HL-60 (cell line): Measurements from ENCODE around the gene CES4A.

ENCODE experiments used
- DNase-seq, 2 experiments: peaks; one replicate each; pipeline ENCODE4 v3.0.0-alpha.2; 2010 to 2020; ENCODE audit warnings: low read depth in 1 of 2, low spot score in 1 of 2
- H3K27ac ChIP-seq: fragments of 250-450 bp; sonication (Bioruptor Pico); replicated peaks from 2 replicates; pipeline ENCODE4 v1.5.1; 2020; ENCODE audit warnings: mild to moderate bottlenecking, moderate library complexity
- H3K27me3 ChIP-seq: fragments of 250-450 bp; sonication (Bioruptor Pico); 2 replicates; pipeline ENCODE4 v1.5.1; 2021; ENCODE audit warnings: mild to moderate bottlenecking, moderate library complexity; ENCODE audit not compliant: insufficient read depth, poor library complexity, severe bottlenecking
- H3K4me3 ChIP-seq: replicated peaks from 2 replicates; pipeline ENCODE4 v1.5.1; 2011; ENCODE audit warnings: mild to moderate bottlenecking, control low read depth, low read length; ENCODE audit not compliant: insufficient read depth
- GABPA ChIP-seq: IDR thresholded peaks from 2 replicates; pipeline ENCODE4 v1.6.1; 2012; ENCODE audit warnings: low read depth
- POLR2AphosphoS5 ChIP-seq: IDR thresholded peaks from 2 replicates; pipeline ENCODE4 v1.6.1; 2012; ENCODE audit warnings: low read depth
- SPI1 ChIP-seq: IDR thresholded peaks from 2 replicates; pipeline ENCODE4 v1.6.1; 2012; ENCODE audit warnings: low read depth, mild to moderate bottlenecking, borderline replicate concordance
- TF ChIP-seq, protein P1 (sequence below): IDR thresholded peaks from one replicate; pipeline ENCODE4 v1.5.1; 2011; ENCODE audit warnings: low read length, control low read depth, inconsistent platforms; ENCODE audit not compliant: insufficient read depth
- TF ChIP-seq, protein P2 (sequence below): IDR thresholded peaks from 2 replicates; pipeline ENCODE4 v1.6.1; 2012; ENCODE audit warnings: low read depth; ENCODE audit not compliant: insufficient replicate concordance

The CES4A gene

GRCh38 chr16:67021321-67021720 is 32.9 kb downstream of the CES4A start:
- DNase-seq = no peak
- H3K27me3 ChIP-seq = no peaks in the 10 kb centered on the region
- TF ChIP-seq, protein P1, sequence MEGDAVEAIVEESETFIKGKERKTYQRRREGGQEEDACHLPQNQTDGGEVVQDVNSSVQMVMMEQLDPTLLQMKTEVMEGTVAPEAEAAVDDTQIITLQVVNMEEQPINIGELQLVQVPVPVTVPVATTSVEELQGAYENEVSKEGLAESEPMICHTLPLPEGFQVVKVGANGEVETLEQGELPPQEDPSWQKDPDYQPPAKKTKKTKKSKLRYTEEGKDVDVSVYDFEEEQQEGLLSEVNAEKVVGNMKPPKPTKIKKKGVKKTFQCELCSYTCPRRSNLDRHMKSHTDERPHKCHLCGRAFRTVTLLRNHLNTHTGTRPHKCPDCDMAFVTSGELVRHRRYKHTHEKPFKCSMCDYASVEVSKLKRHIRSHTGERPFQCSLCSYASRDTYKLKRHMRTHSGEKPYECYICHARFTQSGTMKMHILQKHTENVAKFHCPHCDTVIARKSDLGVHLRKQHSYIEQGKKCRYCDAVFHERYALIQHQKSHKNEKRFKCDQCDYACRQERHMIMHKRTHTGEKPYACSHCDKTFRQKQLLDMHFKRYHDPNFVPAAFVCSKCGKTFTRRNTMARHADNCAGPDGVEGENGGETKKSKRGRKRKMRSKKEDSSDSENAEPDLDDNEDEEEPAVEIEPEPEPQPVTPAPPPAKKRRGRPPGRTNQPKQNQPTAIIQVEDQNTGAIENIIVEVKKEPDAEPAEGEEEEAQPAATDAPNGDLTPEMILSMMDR = no peak
- no peak for TF ChIP-seq POLR2AphosphoS5
- no peak for TF ChIP-seq GABPA
- TF ChIP-seq SPI1 = no peak
- TF ChIP-seq, protein P2, sequence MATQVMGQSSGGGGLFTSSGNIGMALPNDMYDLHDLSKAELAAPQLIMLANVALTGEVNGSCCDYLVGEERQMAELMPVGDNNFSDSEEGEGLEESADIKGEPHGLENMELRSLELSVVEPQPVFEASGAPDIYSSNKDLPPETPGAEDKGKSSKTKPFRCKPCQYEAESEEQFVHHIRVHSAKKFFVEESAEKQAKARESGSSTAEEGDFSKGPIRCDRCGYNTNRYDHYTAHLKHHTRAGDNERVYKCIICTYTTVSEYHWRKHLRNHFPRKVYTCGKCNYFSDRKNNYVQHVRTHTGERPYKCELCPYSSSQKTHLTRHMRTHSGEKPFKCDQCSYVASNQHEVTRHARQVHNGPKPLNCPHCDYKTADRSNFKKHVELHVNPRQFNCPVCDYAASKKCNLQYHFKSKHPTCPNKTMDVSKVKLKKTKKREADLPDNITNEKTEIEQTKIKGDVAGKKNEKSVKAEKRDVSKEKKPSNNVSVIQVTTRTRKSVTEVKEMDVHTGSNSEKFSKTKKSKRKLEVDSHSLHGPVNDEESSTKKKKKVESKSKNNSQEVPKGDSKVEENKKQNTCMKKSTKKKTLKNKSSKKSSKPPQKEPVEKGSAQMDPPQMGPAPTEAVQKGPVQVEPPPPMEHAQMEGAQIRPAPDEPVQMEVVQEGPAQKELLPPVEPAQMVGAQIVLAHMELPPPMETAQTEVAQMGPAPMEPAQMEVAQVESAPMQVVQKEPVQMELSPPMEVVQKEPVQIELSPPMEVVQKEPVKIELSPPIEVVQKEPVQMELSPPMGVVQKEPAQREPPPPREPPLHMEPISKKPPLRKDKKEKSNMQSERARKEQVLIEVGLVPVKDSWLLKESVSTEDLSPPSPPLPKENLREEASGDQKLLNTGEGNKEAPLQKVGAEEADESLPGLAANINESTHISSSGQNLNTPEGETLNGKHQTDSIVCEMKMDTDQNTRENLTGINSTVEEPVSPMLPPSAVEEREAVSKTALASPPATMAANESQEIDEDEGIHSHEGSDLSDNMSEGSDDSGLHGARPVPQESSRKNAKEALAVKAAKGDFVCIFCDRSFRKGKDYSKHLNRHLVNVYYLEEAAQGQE = no peak
- H3K27ac ChIP-seq = no peak overlapping the region
- no peak overlapping the region for H3K4me3 ChIP-seq

- no peak for DNase-seq
Measured at GRCh38 chr16:67022531-67023214, 34.3 kb downstream of the CES4A start.

DNA sequence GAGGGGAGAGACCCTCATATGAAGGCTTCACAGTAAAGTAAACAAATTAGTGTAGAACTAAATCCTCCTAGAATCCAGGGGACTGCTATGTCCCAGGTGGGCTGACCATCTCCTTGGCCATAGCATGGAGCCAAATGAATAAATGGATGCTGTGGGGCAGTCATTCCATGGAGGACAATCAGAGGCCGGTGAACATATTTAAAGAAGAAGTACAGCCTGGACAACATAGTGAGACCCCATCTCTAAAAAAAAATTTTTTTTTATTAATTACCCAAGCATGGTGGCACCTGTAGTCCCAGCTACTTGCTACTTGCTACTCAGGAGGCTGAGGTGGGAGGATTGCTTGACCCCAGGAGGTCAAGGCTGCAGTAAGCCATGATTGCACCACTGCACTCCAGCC is 35.3 kb downstream of the CES4A start:
- Histone ChIP-seq H3K27me3 (no peaks in the 10 kb centered on the region), H3K4me3 (no peak overlapping the region), H3K27ac (no peak overlapping the region)
- no peak for DNase-seq
- TF ChIP-seq, protein P1 = no peak
- TF ChIP-seq POLR2AphosphoS5 = no peak
- TF ChIP-seq GABPA = no peak
- TF ChIP-seq SPI1 = no peak
- TF ChIP-seq, protein P2 = no peak

More at GRCh38 chr16:67022531-67023214, 34.3 kb downstream of the CES4A start:
- H3K4me3 ChIP-seq = no peak overlapping the region
- no peak overlapping the region for H3K27ac ChIP-seq
- H3K27me3 ChIP-seq = no peaks in the 10 kb centered on the region
- TF ChIP-seq, protein P2 = no peak
- TF ChIP-seq POLR2AphosphoS5 (no peak), GABPA (no peak)
- TF ChIP-seq, protein P1 = no peak
